Colonic mucosa (tissue), 4 donors: ENCODE results near the gene CDKAL1. TPM values are rescaled to one million over a fixed set of nuclear protein-coding genes. Genes with fewer than 3 reads are reported as not detected.

Source experiments
- DNase-seq: peaks from one replicate; pipeline ENCODE4 v3.0.0-alpha.2; 2020
- H3K27ac ChIP-seq: fragments of 200-600 bp; one replicate; pipeline ENCODE4 v1.8.0; 2021
- H3K27me3 ChIP-seq: fragments of 200-600 bp; one replicate; pipeline ENCODE4 v1.8.0; 2021
- H3K36me3 ChIP-seq: fragments of 200-600 bp; one replicate; pipeline ENCODE4 v1.8.0; 2021
- H3K4me1 ChIP-seq: fragments of 200-600 bp; one replicate; pipeline ENCODE4 v1.8.0; 2021; ENCODE audit warnings: mild to moderate bottlenecking
- H3K4me3 ChIP-seq: fragments of 200-600 bp; one replicate; pipeline ENCODE4 v1.8.0; 2021
- H3K9ac ChIP-seq, 2 donors: one replicate each; pipeline ENCODE4 v1.7.0; 2013; ENCODE audit warnings: control low read depth in 2 of 2, low read depth in 2 of 2, low read length in 2 of 2
- H3K9me3 ChIP-seq: fragments of 200-600 bp; one replicate; pipeline ENCODE4 v1.8.0; 2021
- CTCF ChIP-seq: fragments of 200-600 bp; IDR thresholded peaks from one replicate; pipeline ENCODE4 v1.8.0; 2022; ENCODE audit warnings: antibody characterized with exemption, mild to moderate bottlenecking
- intact Hi-C: fragments of 100-400 bp; cut with DNase I; formaldehyde crosslinking; loops from one replicate; pipeline ENCODE4 v1.14.1; 2022
- total RNA-seq, 2 donors: library from RNA; stranded (reverse); fragmentation: NEBNext Ultra II Directional in 1 of 2; extraction: Animal tissue kit (Norgen Biotek cat#: 25700) in 1 of 2; gene quantifications; one replicate each; pipeline ENCODE4 v1.2.1, GENCODE V29; 2021
- donor health status: healthy.
- donor health status: DM: no; HTN: no; CAD: no.
- donor health status: DM: no; HTN: no; CAD: no.

CDKAL1 gene
- total RNA-seq, 2 donors from 2014 or later = 13.8 to 14.2 TPM

DNA sequence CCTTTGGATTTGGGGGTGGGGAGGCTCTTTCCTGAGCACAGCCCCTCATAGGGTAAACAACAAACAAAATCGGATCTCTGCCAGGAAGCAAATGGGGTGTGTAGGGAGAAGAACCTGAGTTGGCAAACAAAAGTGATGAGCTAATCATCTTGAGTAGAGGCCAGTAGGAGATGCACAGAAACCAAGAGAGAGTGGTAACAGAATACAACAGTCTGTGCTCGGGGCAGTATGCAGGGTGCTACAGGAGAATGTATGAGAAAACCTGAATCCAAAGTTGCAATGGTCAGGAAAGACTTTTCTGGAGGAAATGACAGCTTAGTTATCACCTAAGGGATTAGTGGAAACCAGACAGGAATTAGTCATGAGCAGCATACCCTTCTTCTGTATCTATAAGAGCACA lies 177.8 kb downstream of the CDKAL1 start:
- H3K27me3 ChIP-seq = no peaks in the 10 kb centered on the region
- DNase-seq = no peak
- no peak for TF ChIP-seq CTCF
- H3K36me3 ChIP-seq = no peaks in the 10 kb centered on the region
- no peak overlapping the region for H3K4me3 ChIP-seq
- H3K27ac ChIP-seq = no peak overlapping the region
- H3K4me1 ChIP-seq = peaks cover 5% of the 10 kb centered on the region
- intact Hi-C loops = no loop called here
- no peaks in the 10 kb centered on the region for H3K9me3 ChIP-seq
- no peak overlapping the region for H3K9ac ChIP-seq

DNA sequence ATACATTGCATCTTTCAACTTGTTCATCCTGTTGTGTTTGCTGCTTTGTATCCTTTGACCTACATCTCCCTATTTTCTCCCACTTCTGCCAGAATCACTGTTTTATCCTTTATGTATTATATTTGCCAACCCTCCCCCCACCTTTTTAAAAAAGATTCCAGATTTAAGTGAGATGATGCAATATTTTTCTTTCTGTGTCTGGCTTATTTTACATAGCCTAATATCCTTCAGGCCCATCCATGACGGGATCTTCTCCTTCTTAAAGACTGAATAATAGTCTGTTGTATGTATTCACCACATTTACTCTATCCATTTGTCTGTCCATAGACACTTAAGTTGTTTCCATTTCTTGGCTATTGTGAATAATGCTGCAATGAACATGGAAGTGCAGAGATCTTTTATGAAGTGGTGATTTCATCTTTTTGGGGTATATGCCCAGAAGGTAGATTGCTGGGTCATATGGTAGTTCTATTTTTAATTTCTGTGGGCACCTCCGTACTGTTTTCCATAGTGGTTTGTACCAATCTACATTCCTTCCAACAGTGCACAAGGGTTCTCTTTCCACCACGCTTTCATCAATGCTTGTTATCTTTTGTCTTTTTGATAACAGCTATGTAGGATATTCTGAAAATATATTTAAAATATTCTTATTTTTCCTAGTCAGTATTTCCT lies 181.0 kb downstream of the CDKAL1 start:
- no peak for DNase-seq
- Histone ChIP-seq H3K27ac (no peak overlapping the region), H3K4me3 (no peak overlapping the region), H3K36me3 (no peaks in the 10 kb centered on the region), H3K27me3 (no peaks in the 10 kb centered on the region), H3K9ac (no peak overlapping the region), H3K4me1 (no peaks in the 10 kb centered on the region), H3K9me3 (no peaks in the 10 kb centered on the region)
- intact Hi-C loops = no loop called here
- TF ChIP-seq CTCF = no peak

DNA sequence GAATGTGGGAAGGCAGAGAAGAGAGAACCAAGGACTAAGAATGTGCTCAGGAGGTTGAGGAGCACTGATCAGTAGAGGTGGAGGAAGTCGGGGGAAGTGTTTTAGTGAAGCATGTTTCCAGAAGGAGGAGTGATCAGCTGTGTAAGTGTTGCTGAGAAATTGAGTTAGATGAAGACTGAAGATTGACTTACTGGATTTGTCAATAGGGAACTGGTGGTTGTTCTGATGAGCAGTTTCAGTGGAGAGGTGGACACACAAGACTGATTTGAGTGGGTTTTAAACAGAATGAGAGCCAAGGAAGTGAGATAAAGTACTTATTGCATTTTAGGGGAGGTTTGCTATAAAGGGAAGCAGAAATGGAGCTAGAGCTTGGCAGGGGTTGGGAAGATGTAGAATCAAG lies 182.6 kb downstream of the CDKAL1 start:
- intact Hi-C loops = no loop called here
- DNase-seq = no peak
- no peak overlapping the region for H3K27ac ChIP-seq
- H3K4me1 ChIP-seq = no peaks in the 10 kb centered on the region
- no peaks in the 10 kb centered on the region for H3K36me3 ChIP-seq
- no peaks in the 10 kb centered on the region for H3K9me3 ChIP-seq
- H3K27me3 ChIP-seq = no peaks in the 10 kb centered on the region
- H3K4me3 ChIP-seq = no peak overlapping the region
- no peak overlapping the region for H3K9ac ChIP-seq
- no peak for TF ChIP-seq CTCF

- no peak for DNase-seq
- H3K9me3 ChIP-seq = no peaks in the 10 kb centered on the region
- H3K27me3 ChIP-seq = no peaks in the 10 kb centered on the region
- no peaks in the 10 kb centered on the region for H3K4me1 ChIP-seq
- H3K4me3 ChIP-seq = no peak overlapping the region
- no peak for TF ChIP-seq CTCF
- H3K27ac ChIP-seq = no peak overlapping the region
- no peak overlapping the region for H3K9ac ChIP-seq
- intact Hi-C loops = no loop called here
- no peaks in the 10 kb centered on the region for H3K36me3 ChIP-seq
These were observed 183.5 kb downstream of the CDKAL1 start for GRCh38 chr6:20717743-20718142.

DNA sequence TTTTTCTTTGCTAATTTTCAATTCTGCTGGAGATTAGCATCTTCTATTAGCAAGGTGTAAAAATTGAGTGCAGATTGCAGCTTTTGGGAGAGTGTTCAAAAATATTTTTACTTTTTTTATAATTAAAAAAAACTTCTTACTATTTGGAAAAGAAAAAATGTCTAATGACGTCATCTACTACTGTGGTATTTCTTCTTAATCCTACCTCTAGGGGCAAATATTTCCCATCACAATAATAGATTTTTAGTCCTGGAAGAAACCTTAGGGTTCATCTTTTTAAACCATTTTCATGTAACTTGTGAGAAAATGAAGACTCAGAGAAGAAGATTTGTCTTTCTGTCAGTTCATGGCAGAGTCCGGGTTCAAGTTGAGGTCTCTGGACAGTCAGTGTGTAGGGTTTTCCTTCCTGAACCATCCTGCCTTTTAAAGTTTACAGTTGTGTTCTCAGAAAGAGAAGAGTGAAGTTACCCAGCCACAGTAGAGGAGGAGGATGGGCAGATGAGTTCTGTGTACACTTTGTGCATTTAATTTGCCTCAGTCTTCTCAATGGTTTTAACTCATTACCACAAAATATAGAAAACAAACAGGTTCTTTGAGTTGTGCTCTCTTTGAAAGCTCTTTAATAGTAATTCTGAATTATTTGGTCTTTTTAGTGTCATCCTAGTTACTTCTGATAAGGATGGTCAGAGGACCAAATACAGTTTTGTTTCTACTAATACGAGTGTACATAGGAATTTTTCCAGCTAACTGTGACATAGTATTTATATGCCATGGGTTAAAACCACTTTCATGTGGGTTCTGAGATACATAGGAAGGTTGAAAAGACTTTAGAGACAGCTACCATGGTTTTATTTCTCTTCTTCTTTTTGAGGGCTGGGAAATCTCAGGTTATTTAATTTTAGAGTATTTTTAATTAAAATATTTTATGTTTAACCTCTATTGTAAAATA lies 184.7 kb downstream of the CDKAL1 start:
- Histone ChIP-seq H3K36me3 (no peaks in the 10 kb centered on the region), H3K27me3 (no peaks in the 10 kb centered on the region), H3K9ac (no peak overlapping the region), H3K4me1 (no peaks in the 10 kb centered on the region), H3K4me3 (no peak overlapping the region), H3K27ac (no peak overlapping the region), H3K9me3 (no peaks in the 10 kb centered on the region)
- no peak for DNase-seq
- TF ChIP-seq CTCF = no peak
- intact Hi-C loops = no loop called here
